ENCODE data around the gene ERC1. TPM values are rescaled to one million over a fixed set of nuclear protein-coding genes. Genes with fewer than 3 reads are reported as not detected.

Gene ERC1
- total RNA-seq, 1 donor from 2014 or later = 82.2 TPM

GRCh38 chr12:979349-979748 lies 11.7 kb upstream of the ERC1 start:
- H3K9me3 Mint-ChIP-seq (ENCODE audit: unreplicated experiment) = peaks cover 1% of the 10 kb centered on the region
- H3K27ac Mint-ChIP-seq (ENCODE audit: unreplicated experiment) = no peak overlapping the region
- no peaks in the 10 kb centered on the region for H3K36me3 Mint-ChIP-seq (ENCODE audit: unreplicated experiment)
- TF ChIP-seq CTCF (IDR thresholded peaks at IDR 0.05; ENCODE audit: partially characterized antibody, unreplicated experiment) = no peak
- peaks cover 6% of the 10 kb centered on the region for H3K27me3 Mint-ChIP-seq (ENCODE audit: unreplicated experiment)
- DNase-seq = no peak
- H3K4me3 Mint-ChIP-seq (ENCODE audit: unreplicated experiment) = no peak overlapping the region
- peaks cover 8% of the 10 kb centered on the region for H3K4me1 Mint-ChIP-seq (ENCODE audit: low read depth, unreplicated experiment)

GRCh38 chr12:981176-981828 lies 9.7 kb upstream of the ERC1 start:
- Mint-ChIP-seq H3K4me3 (ENCODE audit: unreplicated experiment) (no peak overlapping the region), H3K36me3 (ENCODE audit: unreplicated experiment) (no peaks in the 10 kb centered on the region), H3K27me3 (ENCODE audit: unreplicated experiment) (peaks cover 6% of the 10 kb centered on the region), H3K27ac (ENCODE audit: unreplicated experiment) (no peak overlapping the region), H3K9me3 (ENCODE audit: unreplicated experiment) (peaks cover 1% of the 10 kb centered on the region), H3K4me1 (ENCODE audit: low read depth, unreplicated experiment) (peaks cover 8% of the 10 kb centered on the region)
- DNase-seq = no peak
- no peak for TF ChIP-seq CTCF (IDR thresholded peaks at IDR 0.05; ENCODE audit: partially characterized antibody, unreplicated experiment)

- no peaks in the 10 kb centered on the region for H3K36me3 Mint-ChIP-seq (ENCODE audit: unreplicated experiment)
- no peak overlapping the region for H3K4me3 Mint-ChIP-seq (ENCODE audit: unreplicated experiment)
- peaks cover 1% of the 10 kb centered on the region for H3K9me3 Mint-ChIP-seq (ENCODE audit: unreplicated experiment)
- DNase-seq = no peak
- peaks cover 6% of the 10 kb centered on the region for H3K27me3 Mint-ChIP-seq (ENCODE audit: unreplicated experiment)
- no peak for TF ChIP-seq CTCF (IDR thresholded peaks at IDR 0.05; ENCODE audit: partially characterized antibody, unreplicated experiment)
- no peak overlapping the region for H3K27ac Mint-ChIP-seq (ENCODE audit: unreplicated experiment)
- H3K4me1 Mint-ChIP-seq (ENCODE audit: low read depth, unreplicated experiment) = peaks cover 8% of the 10 kb centered on the region
These were observed 9.1 kb upstream of the ERC1 start for GRCh38 chr12:981961-982360.

GRCh38 chr12:988646-989045 lies 2.4 kb upstream of the ERC1 start:
- H3K27ac Mint-ChIP-seq (ENCODE audit: unreplicated experiment) = peak overlapping the region; percentile 99
- peaks cover 15% of the 10 kb centered on the region for H3K9me3 Mint-ChIP-seq (ENCODE audit: unreplicated experiment)
- H3K4me3 Mint-ChIP-seq (ENCODE audit: unreplicated experiment) = peak overlapping the region; percentile 98

More at GRCh38 chr12:988646-989045, 2.4 kb upstream of the ERC1 start:
- Mint-ChIP-seq H3K36me3 (ENCODE audit: unreplicated experiment) (no peaks in the 10 kb centered on the region), H3K27me3 (ENCODE audit: unreplicated experiment) (peaks cover 11% of the 10 kb centered on the region), H3K4me1 (ENCODE audit: low read depth, unreplicated experiment) (peaks cover 22% of the 10 kb centered on the region)
- DNase-seq = no peak
- TF ChIP-seq CTCF (IDR thresholded peaks at IDR 0.05; ENCODE audit: partially characterized antibody, unreplicated experiment) = no peak

All from glutamatergic neuron (in vitro differentiated cells).